Spleen (tissue), 7 donors: ENCODE data around the gene KRT33B.
"Not testable (repeated sequence)": the region's sequence is repeated elsewhere in the genome, so short reads cannot be mapped to it uniquely, and the experiment has no call there.

Experiments used
- POLR2A ChIP-seq, 3 donors: fragments of 450-650 bp; IDR thresholded peaks; one replicate each; pipeline ENCODE4 v1.5.1; 2017; ENCODE audit warnings: antibody characterized with exemption in 3 of 3, mild to moderate bottlenecking in 1 of 3
- POLR2AphosphoS5 ChIP-seq, 3 donors: sonication (generic); formaldehyde crosslinking; IDR thresholded peaks; one replicate each; pipeline ENCODE4 v1.5.1; 2017; ENCODE audit warnings: antibody characterized with exemption in 3 of 3
- TF ChIP-seq, protein P1 (sequence below), 11 experiments: fragments of 200-600 bp in 7 of 11; fragments of 450-650 bp in 4 of 11; sonication (generic) in 4 of 11; IDR thresholded peaks in 8 of 11; conservative IDR thresholded peaks in 3 of 11; 1 replicate in 7 of 11; 2 replicates in 4 of 11; pipeline versions ENCODE4 v1.4.0 to v1.8.0; 2016 to 2021; ENCODE audit warnings: antibody characterized with exemption in 11 of 11, inconsistent platforms in 4 of 11, mild to moderate bottlenecking in 1 of 11
- donor health status: DM: no; HTN: no; CAD: no; lungs with moderate emphysema.
- donor health status: DM: no; HTN: no; CAD: no.
- donor health status: DM: no; HTN: no; CAD: no.

DNA sequence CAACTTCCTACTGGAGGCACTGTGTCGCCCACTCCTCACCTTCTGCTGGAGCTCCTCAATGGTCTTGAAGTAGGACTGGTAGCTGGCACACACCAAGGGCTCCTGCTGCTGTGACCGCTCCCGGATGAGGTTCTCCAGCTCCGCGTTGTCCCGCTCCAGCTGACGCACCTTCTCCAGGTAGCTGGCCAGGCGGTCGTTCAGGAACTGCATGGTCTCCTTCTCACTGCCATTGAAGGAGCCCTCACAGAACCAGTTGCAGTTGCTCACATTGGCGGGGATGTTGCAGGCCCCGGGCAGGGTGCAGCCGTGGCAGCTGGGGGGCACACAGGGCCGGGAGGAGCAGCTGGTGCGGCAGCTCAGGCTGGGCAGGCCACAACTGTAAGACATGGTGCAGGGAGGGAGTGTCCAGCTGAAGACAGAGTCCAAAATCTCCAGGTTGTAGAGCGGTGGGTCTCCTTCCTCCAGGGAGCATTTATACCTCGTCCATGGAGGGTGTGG, 19.2 kb downstream of the KRT33B start, which contains the start of gene KRT33A:
- TF ChIP-seq, protein P1, sequence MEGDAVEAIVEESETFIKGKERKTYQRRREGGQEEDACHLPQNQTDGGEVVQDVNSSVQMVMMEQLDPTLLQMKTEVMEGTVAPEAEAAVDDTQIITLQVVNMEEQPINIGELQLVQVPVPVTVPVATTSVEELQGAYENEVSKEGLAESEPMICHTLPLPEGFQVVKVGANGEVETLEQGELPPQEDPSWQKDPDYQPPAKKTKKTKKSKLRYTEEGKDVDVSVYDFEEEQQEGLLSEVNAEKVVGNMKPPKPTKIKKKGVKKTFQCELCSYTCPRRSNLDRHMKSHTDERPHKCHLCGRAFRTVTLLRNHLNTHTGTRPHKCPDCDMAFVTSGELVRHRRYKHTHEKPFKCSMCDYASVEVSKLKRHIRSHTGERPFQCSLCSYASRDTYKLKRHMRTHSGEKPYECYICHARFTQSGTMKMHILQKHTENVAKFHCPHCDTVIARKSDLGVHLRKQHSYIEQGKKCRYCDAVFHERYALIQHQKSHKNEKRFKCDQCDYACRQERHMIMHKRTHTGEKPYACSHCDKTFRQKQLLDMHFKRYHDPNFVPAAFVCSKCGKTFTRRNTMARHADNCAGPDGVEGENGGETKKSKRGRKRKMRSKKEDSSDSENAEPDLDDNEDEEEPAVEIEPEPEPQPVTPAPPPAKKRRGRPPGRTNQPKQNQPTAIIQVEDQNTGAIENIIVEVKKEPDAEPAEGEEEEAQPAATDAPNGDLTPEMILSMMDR (IDR thresholded peaks at IDR 0.05 in 8 of 11, conservative IDR thresholded peaks at IDR 0.05 in 3 of 11) = not testable (repeated sequence)
- TF ChIP-seq POLR2A, POLR2AphosphoS5 (IDR thresholded peaks at IDR 0.05): not testable (repeated sequence)
